ENCODE measurements around the gene PEPD. TPM values are rescaled to one million over a fixed set of nuclear protein-coding genes. Genes with fewer than 3 reads are reported as not detected.

The PEPD gene
- total RNA-seq, 1 donor from 2014 or later, result 23.8 TPM

DNA sequence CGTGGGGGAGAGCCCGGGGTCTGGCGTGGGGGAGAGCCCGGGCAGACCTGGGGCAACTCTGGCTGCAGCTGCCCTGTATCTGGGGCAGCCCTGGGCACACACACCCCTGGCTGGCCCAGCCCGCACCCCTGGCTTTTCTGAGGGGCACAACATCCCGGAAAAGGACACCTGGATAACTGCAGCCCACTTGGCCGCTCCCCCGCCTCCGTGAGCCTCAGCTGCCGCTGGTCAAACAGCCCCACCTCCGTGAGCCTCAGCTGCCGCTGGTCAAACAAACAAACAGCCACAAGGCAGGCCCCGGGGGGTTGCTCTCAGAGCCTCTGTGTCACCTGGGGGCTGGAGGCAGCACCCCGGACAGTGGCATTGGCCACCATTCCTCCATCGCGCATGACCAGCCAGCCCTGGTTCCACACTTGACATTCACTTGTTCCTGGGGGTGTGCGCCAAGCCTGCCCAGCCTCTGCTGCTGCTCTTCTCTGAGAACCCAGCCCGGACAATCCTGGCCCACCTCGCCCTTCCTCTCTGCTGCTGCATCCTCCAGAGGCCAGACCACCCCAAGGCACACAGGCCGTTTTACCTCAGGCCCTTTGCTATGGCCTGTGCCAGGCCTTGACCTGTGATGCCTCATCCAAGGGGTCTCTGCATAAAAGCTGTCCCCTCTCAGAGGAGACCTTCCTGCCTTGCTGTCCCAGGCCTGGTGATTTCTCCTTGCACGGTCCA is 128.1 kb downstream of the PEPD start:
- no peaks in the 10 kb centered on the region for H3K4me1 Mint-ChIP-seq (ENCODE audit: low read depth)
- H3K27me3 Mint-ChIP-seq (ENCODE audit: low read depth), result no peaks in the 10 kb centered on the region
- H3K9me3 Mint-ChIP-seq, result no peaks in the 10 kb centered on the region
- DNase-seq (ENCODE audit: low spot score), result no peak
- intact Hi-C loops (cut with micrococcal nuclease), result no loop called here
- H3K4me3 Mint-ChIP-seq (ENCODE audit: low read depth), result no peak overlapping the region
- H3K36me3 Mint-ChIP-seq (ENCODE audit: low read depth), result no peaks in the 10 kb centered on the region
- no peak overlapping the region for H3K27ac Mint-ChIP-seq

DNA sequence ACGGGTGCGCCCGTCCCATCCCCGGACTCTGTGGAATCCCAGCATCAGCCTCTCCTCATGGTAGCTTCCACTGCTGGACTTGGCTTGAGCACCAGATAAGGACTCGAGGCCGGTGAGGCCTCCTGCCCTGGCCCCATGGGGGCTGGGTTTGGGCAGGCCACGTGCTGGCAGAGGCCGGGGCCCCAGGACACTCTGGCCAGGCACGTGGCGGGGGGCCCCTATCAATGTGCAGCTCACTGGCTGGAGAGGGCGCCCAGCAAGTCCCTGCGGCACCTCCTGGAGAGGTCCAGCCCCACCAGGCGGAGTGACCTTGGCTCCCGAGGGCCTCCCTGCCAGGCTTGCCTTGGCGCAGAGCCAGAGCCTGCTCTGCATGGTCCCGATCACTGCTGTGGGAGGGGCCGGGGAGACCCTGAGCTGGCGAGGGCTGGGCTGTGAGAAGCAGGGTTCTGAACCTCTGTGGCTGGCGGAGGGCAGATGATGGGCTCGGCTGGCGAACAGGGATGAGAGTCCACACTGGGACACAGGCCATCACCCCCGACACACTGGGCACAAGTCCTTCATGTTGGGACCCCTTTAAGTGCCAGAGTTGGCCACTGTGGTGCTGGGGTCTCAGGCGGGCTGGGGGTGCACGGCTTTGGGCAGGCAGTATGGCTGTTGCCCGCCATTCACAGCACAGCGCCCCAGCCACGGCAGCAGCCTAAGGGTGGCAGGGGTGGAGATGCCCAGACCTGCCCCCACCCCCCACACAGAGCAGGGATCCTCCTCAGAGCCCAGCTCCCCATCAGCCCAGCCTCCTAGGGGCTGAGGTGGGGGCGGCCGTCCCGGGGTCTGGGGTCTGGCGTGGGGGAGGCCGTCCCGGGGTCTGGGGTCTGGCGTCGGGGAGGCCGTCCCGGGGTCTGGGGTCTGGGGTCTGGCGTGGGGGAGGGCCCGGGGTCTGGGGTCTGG is 129.0 kb downstream of the PEPD start:
- Mint-ChIP-seq H3K27ac (no peak overlapping the region), H3K36me3 (ENCODE audit: low read depth) (no peaks in the 10 kb centered on the region), H3K27me3 (ENCODE audit: low read depth) (no peaks in the 10 kb centered on the region), H3K4me1 (ENCODE audit: low read depth) (no peaks in the 10 kb centered on the region), H3K4me3 (ENCODE audit: low read depth) (no peak overlapping the region), H3K9me3 (no peaks in the 10 kb centered on the region)
- no peak for DNase-seq (ENCODE audit: low spot score)
- intact Hi-C loops (cut with micrococcal nuclease), result no loop called here

DNA sequence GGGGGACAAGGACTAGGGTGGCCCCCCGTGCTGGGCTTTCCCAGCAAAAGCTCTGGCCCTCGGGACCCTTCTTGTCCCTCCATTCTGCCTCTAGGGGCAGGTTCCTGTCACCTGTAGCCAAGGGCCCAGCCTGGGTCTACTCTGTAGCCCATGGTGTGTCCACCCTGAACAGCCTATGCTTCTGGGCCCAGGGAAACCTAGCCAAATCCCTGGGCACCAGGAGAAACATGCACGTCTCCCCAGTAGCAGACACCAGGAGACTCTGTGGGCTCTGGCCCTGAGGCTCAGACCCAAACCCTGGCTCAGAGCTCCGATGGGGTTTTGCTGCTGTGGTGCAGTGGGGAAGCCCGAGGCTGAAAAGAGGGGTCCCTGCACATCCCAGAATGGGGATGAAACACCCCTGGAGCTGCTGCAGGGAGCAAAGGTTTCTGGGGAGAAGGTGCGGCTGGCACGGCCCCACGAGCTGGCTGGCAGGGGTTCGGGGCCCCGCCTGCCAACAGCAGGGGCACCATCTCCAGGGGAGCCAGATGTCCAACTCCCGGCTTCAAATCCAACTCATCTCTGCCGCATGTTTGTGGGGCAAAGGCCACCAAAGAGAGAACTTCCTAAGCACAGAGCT is 129.9 kb downstream of the PEPD start:
- Mint-ChIP-seq H3K27me3 (ENCODE audit: low read depth) (no peaks in the 10 kb centered on the region), H3K4me3 (ENCODE audit: low read depth) (no peak overlapping the region), H3K9me3 (no peaks in the 10 kb centered on the region), H3K36me3 (ENCODE audit: low read depth) (no peaks in the 10 kb centered on the region), H3K4me1 (ENCODE audit: low read depth) (no peaks in the 10 kb centered on the region), H3K27ac (no peak overlapping the region)
- intact Hi-C loops (cut with micrococcal nuclease), result no loop called here
- DNase-seq (ENCODE audit: low spot score), result no peak

DNA sequence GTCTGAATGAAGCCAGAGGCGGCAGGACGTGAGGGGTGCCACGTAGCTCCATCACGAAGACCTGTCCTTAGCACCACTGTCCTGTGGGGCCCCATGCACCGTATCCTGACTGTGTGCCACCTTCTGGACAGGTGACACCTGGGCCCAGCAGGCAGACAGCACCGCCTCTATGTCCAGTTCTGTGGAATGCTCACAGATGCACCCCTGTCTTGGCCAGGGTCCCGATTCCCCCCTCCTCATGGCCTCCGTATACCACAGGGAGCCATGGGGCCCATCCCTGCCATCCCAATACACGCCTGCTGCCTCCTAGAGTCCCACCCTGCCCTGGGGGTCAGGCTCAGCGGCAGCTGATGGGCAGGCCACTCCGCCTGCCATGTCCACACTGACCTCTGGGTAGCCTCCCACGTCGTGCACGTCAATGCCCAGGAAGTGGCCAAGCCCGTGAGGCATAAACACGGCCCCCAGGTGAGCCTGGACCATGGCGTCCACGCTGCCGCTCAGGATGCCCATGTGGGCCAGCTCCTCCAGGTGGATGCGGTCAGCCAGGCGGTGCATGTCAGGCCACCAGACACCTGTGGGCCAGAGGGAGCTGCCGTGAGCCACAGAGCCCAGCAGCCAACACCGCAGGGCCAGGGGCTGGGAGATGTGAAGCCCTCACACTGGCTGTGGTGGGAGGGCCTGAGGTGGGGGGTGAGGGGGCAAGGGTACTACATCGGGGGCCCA is 130.5 kb downstream of the PEPD start:
- H3K27ac Mint-ChIP-seq, result no peak overlapping the region
- no peak overlapping the region for H3K4me3 Mint-ChIP-seq (ENCODE audit: low read depth)
- H3K27me3 Mint-ChIP-seq (ENCODE audit: low read depth), result no peaks in the 10 kb centered on the region
- H3K9me3 Mint-ChIP-seq, result no peaks in the 10 kb centered on the region
- intact Hi-C loops (cut with micrococcal nuclease), result no loop called here
- no peak for DNase-seq (ENCODE audit: low spot score)
- H3K4me1 Mint-ChIP-seq (ENCODE audit: low read depth), result no peaks in the 10 kb centered on the region
- H3K36me3 Mint-ChIP-seq (ENCODE audit: low read depth), result no peaks in the 10 kb centered on the region

- no peaks in the 10 kb centered on the region for H3K36me3 Mint-ChIP-seq (ENCODE audit: low read depth)
- intact Hi-C loops (cut with micrococcal nuclease), result no loop called here
- H3K4me3 Mint-ChIP-seq (ENCODE audit: low read depth), result no peak overlapping the region
- no peaks in the 10 kb centered on the region for H3K4me1 Mint-ChIP-seq (ENCODE audit: low read depth)
- no peaks in the 10 kb centered on the region for H3K27me3 Mint-ChIP-seq (ENCODE audit: low read depth)
- H3K9me3 Mint-ChIP-seq, result no peaks in the 10 kb centered on the region
- H3K27ac Mint-ChIP-seq, result no peak overlapping the region
- no peak for DNase-seq (ENCODE audit: low spot score)
These were observed 131.3 kb downstream of the PEPD start for GRCh38 chr19:33390101-33390907.

DNA sequence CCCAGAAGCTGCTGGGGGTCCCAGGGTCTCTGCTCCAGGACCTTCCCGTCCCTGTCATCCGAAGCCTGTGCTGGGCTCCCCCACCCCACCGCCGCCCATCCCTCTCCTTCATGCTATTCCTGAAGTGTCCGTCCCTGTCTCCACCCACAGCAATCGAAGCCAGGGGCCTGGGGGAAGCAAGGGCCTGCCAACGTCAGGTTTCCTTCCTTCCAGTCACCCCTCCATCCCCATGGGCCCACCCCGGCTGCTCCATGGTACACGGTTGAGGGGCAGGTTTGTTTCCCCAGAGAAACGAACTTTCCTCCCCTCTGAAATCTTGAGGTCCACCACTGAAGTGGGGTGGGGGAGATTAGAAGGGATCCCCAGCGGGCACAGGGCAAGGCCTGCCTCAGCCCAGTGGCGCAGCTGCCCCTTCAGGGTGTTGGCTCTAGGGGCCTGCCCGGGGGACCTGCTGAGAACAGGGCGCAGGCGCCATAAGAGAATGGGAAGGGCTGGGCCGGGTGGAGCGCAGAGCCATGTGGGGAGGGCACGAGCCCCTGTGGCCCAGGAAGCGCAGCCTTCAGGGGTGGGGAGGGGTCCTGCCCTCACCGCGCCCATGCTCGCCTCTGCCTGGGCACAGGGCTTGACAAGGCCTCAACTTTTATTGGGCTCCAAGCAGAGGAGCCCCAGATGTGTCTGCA is 132.0 kb downstream of the PEPD start:
- H3K27me3 Mint-ChIP-seq (ENCODE audit: low read depth), result no peaks in the 10 kb centered on the region
- no peaks in the 10 kb centered on the region for H3K9me3 Mint-ChIP-seq
- H3K36me3 Mint-ChIP-seq (ENCODE audit: low read depth), result no peaks in the 10 kb centered on the region
- no peak for DNase-seq (ENCODE audit: low spot score)
- H3K27ac Mint-ChIP-seq, result no peak overlapping the region
- H3K4me1 Mint-ChIP-seq (ENCODE audit: low read depth), result no peaks in the 10 kb centered on the region
- H3K4me3 Mint-ChIP-seq (ENCODE audit: low read depth), result no peak overlapping the region
- intact Hi-C loops (cut with micrococcal nuclease), result no loop called here

DNA sequence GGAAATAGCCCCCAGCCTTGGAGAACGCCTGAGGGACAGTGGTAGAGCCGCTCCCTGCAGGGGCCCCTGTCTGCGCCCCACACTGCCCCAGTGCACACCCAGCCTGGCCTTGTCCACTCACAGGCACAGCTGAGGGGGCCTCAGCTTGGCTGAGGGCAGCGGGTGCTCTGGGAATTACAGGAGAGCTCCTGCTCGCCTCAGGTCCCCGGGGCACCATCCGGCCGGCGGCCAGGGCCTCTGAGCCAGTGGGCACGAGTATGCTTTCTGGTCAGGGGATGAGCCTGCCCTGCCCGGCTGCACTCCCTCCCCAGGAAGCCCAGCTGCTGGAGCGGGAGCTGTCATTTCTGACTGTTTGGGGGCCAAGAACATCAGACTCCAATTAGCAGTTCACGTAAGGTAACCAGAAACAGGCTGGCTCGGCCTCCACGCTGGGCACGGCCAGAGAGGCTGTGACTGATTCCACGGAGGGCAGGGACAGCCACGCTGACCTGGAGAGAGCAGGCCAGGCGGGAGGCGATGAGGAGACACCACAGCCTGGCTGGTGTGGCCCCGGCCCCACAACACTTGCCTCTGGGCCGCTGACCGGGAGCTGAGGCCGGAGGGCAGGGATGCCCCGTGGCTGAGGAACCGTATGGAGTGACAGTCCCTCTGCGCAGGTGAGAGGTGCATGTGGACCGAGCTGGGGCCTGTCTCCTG is 132.7 kb downstream of the PEPD start:
- DNase-seq (ENCODE audit: low spot score), result no peak
- H3K27me3 Mint-ChIP-seq (ENCODE audit: low read depth), result no peaks in the 10 kb centered on the region
- H3K4me3 Mint-ChIP-seq (ENCODE audit: low read depth), result no peak overlapping the region
- H3K27ac Mint-ChIP-seq, result no peak overlapping the region
- H3K36me3 Mint-ChIP-seq (ENCODE audit: low read depth), result no peaks in the 10 kb centered on the region
- no peaks in the 10 kb centered on the region for H3K4me1 Mint-ChIP-seq (ENCODE audit: low read depth)
- intact Hi-C loops (cut with micrococcal nuclease), result no loop called here
- no peaks in the 10 kb centered on the region for H3K9me3 Mint-ChIP-seq

- intact Hi-C loops (cut with micrococcal nuclease), result no loop called here
- no peaks in the 10 kb centered on the region for H3K4me1 Mint-ChIP-seq (ENCODE audit: low read depth)
- no peak for DNase-seq (ENCODE audit: low spot score)
These were observed 133.3 kb downstream of the PEPD start for GRCh38 chr19:33388231-33388724.

GRCh38 chr19:33387351-33388230 is 134.0 kb downstream of the PEPD start:
- Mint-ChIP-seq H3K4me3 (ENCODE audit: low read depth) (no peak overlapping the region), H3K36me3 (ENCODE audit: low read depth) (no peaks in the 10 kb centered on the region), H3K27me3 (ENCODE audit: low read depth) (no peaks in the 10 kb centered on the region), H3K9me3 (no peaks in the 10 kb centered on the region), H3K27ac (no peak overlapping the region), H3K4me1 (ENCODE audit: low read depth) (no peaks in the 10 kb centered on the region)
- no peak for DNase-seq (ENCODE audit: low spot score)
- intact Hi-C loops (cut with micrococcal nuclease), result no loop called here

More at GRCh38 chr19:33388231-33388724, 133.3 kb downstream of the PEPD start:
- no peaks in the 10 kb centered on the region for H3K9me3 Mint-ChIP-seq
- H3K36me3 Mint-ChIP-seq (ENCODE audit: low read depth), result no peaks in the 10 kb centered on the region
- no peak overlapping the region for H3K4me3 Mint-ChIP-seq (ENCODE audit: low read depth)
- no peak overlapping the region for H3K27ac Mint-ChIP-seq
- H3K27me3 Mint-ChIP-seq (ENCODE audit: low read depth), result no peaks in the 10 kb centered on the region

GRCh38 chr19:33386361-33386858 is 135.2 kb downstream of the PEPD start:
- no peak for DNase-seq (ENCODE audit: low spot score)
- Mint-ChIP-seq H3K36me3 (ENCODE audit: low read depth) (no peaks in the 10 kb centered on the region), H3K27me3 (ENCODE audit: low read depth) (no peaks in the 10 kb centered on the region), H3K4me3 (ENCODE audit: low read depth) (no peak overlapping the region), H3K9me3 (no peaks in the 10 kb centered on the region), H3K27ac (no peak overlapping the region), H3K4me1 (ENCODE audit: low read depth) (no peaks in the 10 kb centered on the region)
- intact Hi-C loops (cut with micrococcal nuclease), result no loop called here

All from activated T-helper 2 cell treated with anti-CD3 and anti-CD28 coated beads, Interferon-gamma antibody, Interleukin-2, Interleukin-4, amounts not matched to agents 10 μg/mL and 5 μg/mL and 100 μg/mL, durations not matched to agents 14 hours and 24 hours and 36 hours (primary cell).